ENCODE measurements around the gene ELOVL5. TPM values are rescaled to one million over a fixed set of nuclear protein-coding genes. Genes with fewer than 3 reads are reported as not detected.
A peak's percentile ranks its signal among the peaks of the same experiment; 100 is the strongest.
"Not testable (repeated sequence)": the region's sequence is repeated elsewhere in the genome, so short reads cannot be mapped to it uniquely, and the experiment has no call there.

Gene ELOVL5
- total RNA-seq, 3 donors from 2014 or later = 11.5 to 60.6 (median 27.5) TPM

- Histone ChIP-seq H3K36me3 (ENCODE audit: low read depth) (no peaks in the 10 kb centered on the region), H3K4me1 (ENCODE audit: low read depth) (no peaks in the 10 kb centered on the region), H3K9me3 (no peaks in the 10 kb centered on the region), H3K4me3 (no peak overlapping the region)
- ATAC-seq (peak; percentile 55), DNase-seq (peak in 1 of 3 donors; percentile 33)
- intact Hi-C loops (cut with DNase I, micrococcal nuclease) = no loop called here
- no peak for TF ChIP-seq CTCF (IDR thresholded peaks at IDR 0.05)
Measured at GRCh38 chr6:53309059-53309900, 39.5 kb downstream of the ELOVL5 start.

GRCh38 chr6:53306819-53307347, 41.9 kb downstream of the ELOVL5 start:
- TF ChIP-seq CTCF (IDR thresholded peaks at IDR 0.05) = no peak
- Histone ChIP-seq H3K36me3 (ENCODE audit: low read depth) (no peaks in the 10 kb centered on the region), H3K4me3 (no peak overlapping the region), H3K9me3 (no peaks in the 10 kb centered on the region), H3K4me1 (ENCODE audit: low read depth) (no peaks in the 10 kb centered on the region)
- intact Hi-C loops (cut with DNase I, micrococcal nuclease) = no loop called here
- DNase-seq (no peak), ATAC-seq (peak; percentile 73)

- intact Hi-C loops (cut with DNase I, micrococcal nuclease); DNase-seq; H3K36me3 ChIP-seq (ENCODE audit: low read depth); ATAC-seq; H3K9me3 ChIP-seq; H3K4me1 ChIP-seq (ENCODE audit: low read depth); H3K4me3 ChIP-seq: not testable (repeated sequence)
Measured at GRCh38 chr6:53306217-53306616, 42.5 kb downstream of the ELOVL5 start.

- DNase-seq; ATAC-seq; H3K4me3 ChIP-seq; H3K9me3 ChIP-seq; H3K36me3 ChIP-seq (ENCODE audit: low read depth); H3K4me1 ChIP-seq (ENCODE audit: low read depth); intact Hi-C loops (cut with DNase I, micrococcal nuclease): not testable (repeated sequence)
Measured at GRCh38 chr6:53305506-53306005, 43.2 kb downstream of the ELOVL5 start.

GRCh38 chr6:53304953-53305352, 43.8 kb downstream of the ELOVL5 start:
- intact Hi-C loops (cut with DNase I, micrococcal nuclease); DNase-seq; ATAC-seq; H3K4me3 ChIP-seq; H3K36me3 ChIP-seq (ENCODE audit: low read depth); H3K4me1 ChIP-seq (ENCODE audit: low read depth); H3K9me3 ChIP-seq: not testable (repeated sequence)

- Histone ChIP-seq H3K36me3 (ENCODE audit: low read depth) (no peaks in the 10 kb centered on the region), H3K4me3 (no peak overlapping the region), H3K9me3 (no peaks in the 10 kb centered on the region), H3K4me1 (ENCODE audit: low read depth) (peaks cover 4% of the 10 kb centered on the region)
- ATAC-seq (peak; percentile 25), DNase-seq (no peak)
- TF ChIP-seq CTCF (IDR thresholded peaks at IDR 0.05) = no peak
- intact Hi-C loops (cut with DNase I, micrococcal nuclease) = no loop called here
Measured at GRCh38 chr6:53302678-53303360, 45.9 kb downstream of the ELOVL5 start.

Data from mucosa of descending colon (tissue), 3 donors.